SK-N-SH (cell line): ENCODE measurements around the gene KLF12. TPM values are rescaled to one million over a fixed set of nuclear protein-coding genes. Genes with fewer than 3 reads are reported as not detected.

Experiments
- CTCF ChIA-PET: fragments of 300-600, 350-600 bp; formaldehyde crosslinking; extraction: SDS; loops from one replicate; lab custom pipeline; 2021; lab: Yijun Ruan, JAX
- POLR2A ChIA-PET: fragments of 350-600 bp; sonication (Branson Sonifier 250); formaldehyde crosslinking; extraction: SDS; loops from one replicate; lab custom pipeline; 2020; ENCODE audit warnings: antibody characterized with exemption, inconsistent platforms; lab: Yijun Ruan, JAX
- DNase-seq: peaks from one replicate; pipeline ENCODE4 v3.0.0; 2012
- H2AFZ ChIP-seq: fragments of 200-600 bp; sonication (generic); 2 replicates; pipeline ENCODE4 v1.8.1; 2016; ENCODE audit warnings: antibody characterized with exemption, mild to moderate bottlenecking, low read depth
- H3F3A ChIP-seq: fragments of 200-600 bp; sonication (generic); replicated peaks from 2 replicates; pipeline ENCODE3; 2016; ENCODE audit warnings: antibody characterized with exemption, mild to moderate bottlenecking; ENCODE audit not compliant: insufficient read depth
- H3K27ac ChIP-seq, 2 experiments: fragments of 200-500 bp in 1 of 2; fragments of 200-600 bp in 1 of 2; sonication (Bioruptor generic) in 1 of 2; sonication (generic), shearing (Covaris generic) in 1 of 2; 2 replicates each; pipeline versions ENCODE4 v1.5.1 to v1.6.1; 2014 to 2016; ENCODE audit warnings: low read depth in 2 of 2, inconsistent platforms in 1 of 2, low read length in 1 of 2, mild to moderate bottlenecking in 1 of 2, mixed read lengths in 1 of 2
- H3K27me3 ChIP-seq: fragments of 200-600 bp; sonication (generic), shearing (Covaris generic); 2 replicates; pipeline ENCODE4 v1.6.1; 2016; ENCODE audit warnings: mixed run types; ENCODE audit not compliant: insufficient read depth
- H3K36me3 ChIP-seq, 2 experiments: fragments of 200-500 bp in 1 of 2; fragments of 200-600 bp in 1 of 2; sonication (Bioruptor generic) in 1 of 2; sonication (generic) in 1 of 2; replicated peaks in 1 of 2; 2 replicates each; pipeline versions ENCODE3 to v1.5.1; 2014 to 2016; ENCODE audit warnings: low read length in 1 of 2, mild to moderate bottlenecking in 1 of 2; ENCODE audit not compliant: insufficient read depth in 2 of 2, control insufficient read depth in 1 of 2
- H3K4me1 ChIP-seq, 2 experiments: fragments of 200-500 bp in 1 of 2; fragments of 200-600 bp in 1 of 2; sonication (Bioruptor generic) in 1 of 2; sonication (generic), shearing (Covaris generic) in 1 of 2; 2 replicates each; pipeline versions ENCODE4 v1.5.1 to v1.6.1; 2014 to 2016; ENCODE audit warnings: low read depth in 1 of 2, low read length in 1 of 2, mixed run types in 1 of 2; ENCODE audit not compliant: insufficient read depth in 2 of 2, control insufficient read depth in 1 of 2
- H3K4me2 ChIP-seq: fragments of 200-600 bp; sonication (generic), shearing (Covaris generic); 2 replicates; pipeline ENCODE4 v1.6.1; 2017; ENCODE audit warnings: mixed run types
- H3K4me3 ChIP-seq, 2 experiments: fragments of 200-500 bp in 1 of 2; fragments of 200-600 bp in 1 of 2; sonication (Bioruptor generic) in 1 of 2; sonication (generic), shearing (Covaris generic) in 1 of 2; 2 replicates each; pipeline versions ENCODE4 v1.5.1 to v1.8.1; 2014 to 2016; ENCODE audit warnings: low read depth in 2 of 2, inconsistent platforms in 1 of 2, low read length in 1 of 2, mild to moderate bottlenecking in 1 of 2, mixed read lengths in 1 of 2, moderate library complexity in 1 of 2
- H3K79me2 ChIP-seq: fragments of 200-600 bp; sonication (generic); 2 replicates; pipeline ENCODE4 v1.8.1; 2017; ENCODE audit warnings: mild to moderate bottlenecking; ENCODE audit not compliant: insufficient read depth
- H3K9ac ChIP-seq: fragments of 200-600 bp; sonication (generic); 2 replicates; pipeline ENCODE4 v1.6.1; 2017; ENCODE audit warnings: mixed run types
- H3K9me2 ChIP-seq: fragments of 200-600 bp; sonication (generic); 2 replicates; pipeline ENCODE4 v1.6.1; 2017; ENCODE audit warnings: mixed run types
- H3K9me3 ChIP-seq: fragments of 200-600 bp; sonication (generic); 2 replicates; pipeline ENCODE4 v1.6.1; 2017; ENCODE audit warnings: mixed run types, mild to moderate bottlenecking, moderate library complexity
- H4K20me1 ChIP-seq: fragments of 200-600 bp; sonication (generic); 2 replicates; pipeline ENCODE4 v1.6.1; 2017; ENCODE audit warnings: mild to moderate bottlenecking, mixed run types; ENCODE audit not compliant: insufficient read depth
- CHD2 ChIP-seq: fragments of 150-350 bp; IDR thresholded peaks from 2 replicates; pipeline ENCODE4 v1.6.1; 2018; ENCODE audit warnings: low read length; ENCODE audit not compliant: partially characterized antibody
- ELF1 ChIP-seq: IDR thresholded peaks from 2 replicates; pipeline ENCODE4 v1.4.0; 2012
- EP300 ChIP-seq, 2 experiments: IDR thresholded peaks; 2 replicates each; pipeline versions ENCODE4 v1.4.0 to v1.6.1; 2012; ENCODE audit warnings: borderline replicate concordance in 1 of 2, low read depth in 1 of 2, low read length in 1 of 2
- EZH2phosphoT487 ChIP-seq: fragments of 200-600 bp; sonication (generic); IDR thresholded peaks from 2 replicates; pipeline ENCODE4 v1.6.1; 2017; ENCODE audit warnings: low read depth, mixed run types, mild to moderate bottlenecking, antibody characterized with exemption, moderate library complexity, borderline replicate concordance
- FOXJ3 ChIP-seq: sonication (generic); formaldehyde crosslinking; IDR thresholded peaks from 2 replicates; pipeline ENCODE4 v1.5.1; 2020; ENCODE audit warnings: mild to moderate bottlenecking, missing genetic modification reagents
- GABPA ChIP-seq: IDR thresholded peaks from 2 replicates; pipeline ENCODE4 v1.4.0; 2012; ENCODE audit warnings: low read depth, mild to moderate bottlenecking
- GATA2 ChIP-seq: sonication (generic); formaldehyde crosslinking; IDR thresholded peaks from 2 replicates; pipeline ENCODE4 v1.5.0; 2020; ENCODE audit warnings: mild to moderate bottlenecking, missing genetic modification reagents
- JUND ChIP-seq: IDR thresholded peaks from 2 replicates; pipeline ENCODE4 v1.4.0; 2012
- NRF1 ChIP-seq: IDR thresholded peaks from 2 replicates; pipeline ENCODE4 v1.6.1; 2012; ENCODE audit warnings: low read depth, mild to moderate bottlenecking, low read length
- REST ChIP-seq: IDR thresholded peaks from 2 replicates; pipeline ENCODE4 v1.6.1; 2012; ENCODE audit warnings: mild to moderate bottlenecking, low read depth, low read length, moderate library complexity
- RXRA ChIP-seq: IDR thresholded peaks from 2 replicates; pipeline ENCODE4 v1.4.0; 2012; ENCODE audit warnings: low read depth, mild to moderate bottlenecking, borderline replicate concordance
- SIN3A ChIP-seq: IDR thresholded peaks from 2 replicates; pipeline ENCODE4 v1.6.1; 2012; ENCODE audit warnings: low read depth, mild to moderate bottlenecking, low read length, moderate library complexity, borderline replicate concordance
- SMC3 ChIP-seq: IDR thresholded peaks from 2 replicates; pipeline ENCODE4 v1.6.1; 2012; ENCODE audit warnings: low read depth, low read length, improper control_type of control experiment
- TAF1 ChIP-seq: IDR thresholded peaks from 2 replicates; pipeline ENCODE4 v1.6.1; 2012; ENCODE audit warnings: low read depth, mild to moderate bottlenecking, low read length, moderate library complexity, borderline replicate concordance
- YY1 ChIP-seq: IDR thresholded peaks from 2 replicates; pipeline ENCODE4 v1.4.0; 2012; ENCODE audit warnings: low read depth, mild to moderate bottlenecking
- ZBTB33 ChIP-seq: IDR thresholded peaks from 2 replicates; pipeline ENCODE4 v1.4.0; 2012; ENCODE audit warnings: low read depth, borderline replicate concordance
- WGBS: methylation state at CpG from one replicate; pipeline ENCODE4 v1.1.6; 2017; ENCODE audit warnings: low lambda C conversion rate; 5-methylcytosine and 5-hydroxymethylcytosine counted together
- polyA plus RNA-seq, 3 experiments: library from polyadenylated mRNA; depleted of rRNA; stranded (reverse); fragments of >200 nt; gene quantifications; 2 replicates each; pipeline ENCODE4 v1.2.3, GENCODE V29; 2012

The KLF12 gene
- polyA plus RNA-seq, 1 of the 3 experiments (the other 2 are of a cell fraction): 2.4 TPM

GRCh38 chr13:74166261-74167004 is 32.2 kb upstream of the KLF12 start:
- CTCF ChIA-PET: interaction anchor here (0.6 kb wide), 1 partner anchor 19 kb away, joined by 3 read pairs; no protein-coding TSS in a partner anchor
- Histone ChIP-seq H3K4me2 (no peak overlapping the region), H3K27ac (no peak overlapping the region), H3F3A (no peaks in the 10 kb centered on the region), H3K27me3 (no peaks in the 10 kb centered on the region), H3K36me3 (no peaks in the 10 kb centered on the region), H3K9me2 (no peaks in the 10 kb centered on the region)
- 85% methylated on average over 6 of the region's 6 CpGs for WGBS
- no peak for TF ChIP-seq FOXJ3 (CRISPR knock-in tag)
- TF ChIP-seq TAF1: no peak
- no peak for TF ChIP-seq SMC3
- no peak for TF ChIP-seq ELF1
- TF ChIP-seq REST: no peak
- no peak for TF ChIP-seq RXRA
- no peak for TF ChIP-seq GABPA
- TF ChIP-seq JUND: no peak
- no peak for TF ChIP-seq YY1
- TF ChIP-seq NRF1: no peak
- TF ChIP-seq EZH2phosphoT487: no peak
- TF ChIP-seq, all 33 proteins: peak for 0
- Histone ChIP-seq H3K9me3 (no peaks in the 10 kb centered on the region), H3K9ac (no peak overlapping the region), H3K4me3 (no peak overlapping the region), H3K4me1 (peaks cover 0 to 7% of the 10 kb centered on the region in 2 experiments; a peak in 2 of 4 replicates), H2AFZ (no peak overlapping the region), H3K79me2 (no peaks in the 10 kb centered on the region), H4K20me1 (no peaks in the 10 kb centered on the region)
- POLR2A ChIA-PET: no interaction called here
- DNase-seq: no peak

GRCh38 chr13:74162782-74163181 is 28.6 kb upstream of the KLF12 start:
- ChIA-PET CTCF (no interaction called here), POLR2A (no interaction called here)
- H3K9me3 ChIP-seq: no peaks in the 10 kb centered on the region
- no peaks in the 10 kb centered on the region for H3K79me2 ChIP-seq
- no peak overlapping the region for H2AFZ ChIP-seq
- H3K9me2 ChIP-seq: no peaks in the 10 kb centered on the region
- no peaks in the 10 kb centered on the region for H4K20me1 ChIP-seq
- H3K9ac ChIP-seq: no peak overlapping the region
- no peaks in the 10 kb centered on the region for H3K4me1 ChIP-seq
- H3K36me3 ChIP-seq: no peaks in the 10 kb centered on the region
- DNase-seq: no peak
- H3F3A ChIP-seq: no peaks in the 10 kb centered on the region
- no peaks in the 10 kb centered on the region for H3K27me3 ChIP-seq
- no peak overlapping the region for H3K4me3 ChIP-seq
- TF ChIP-seq RXRA (no peak), ELF1 (no peak), SIN3A (no peak), EP300 (IDR thresholded peaks at IDR 0.05; ENCODE audit: borderline replicate concordance in 1 of 2, low read depth in 1 of 2, low read length in 1 of 2) (no peak), YY1 (no peak), SMC3 (no peak), CHD2 (no peak), GATA2 (no peak), EZH2phosphoT487 (no peak), TAF1 (no peak), ZBTB33 (no peak), JUND (no peak)
- no peak overlapping the region for H3K4me2 ChIP-seq
- H3K27ac ChIP-seq: no peak overlapping the region
- WGBS: 80% methylated on average over 2 of the region's 2 CpGs
